Measurements from ENCODE around the gene NEK6.

NEK6 gene

DNA sequence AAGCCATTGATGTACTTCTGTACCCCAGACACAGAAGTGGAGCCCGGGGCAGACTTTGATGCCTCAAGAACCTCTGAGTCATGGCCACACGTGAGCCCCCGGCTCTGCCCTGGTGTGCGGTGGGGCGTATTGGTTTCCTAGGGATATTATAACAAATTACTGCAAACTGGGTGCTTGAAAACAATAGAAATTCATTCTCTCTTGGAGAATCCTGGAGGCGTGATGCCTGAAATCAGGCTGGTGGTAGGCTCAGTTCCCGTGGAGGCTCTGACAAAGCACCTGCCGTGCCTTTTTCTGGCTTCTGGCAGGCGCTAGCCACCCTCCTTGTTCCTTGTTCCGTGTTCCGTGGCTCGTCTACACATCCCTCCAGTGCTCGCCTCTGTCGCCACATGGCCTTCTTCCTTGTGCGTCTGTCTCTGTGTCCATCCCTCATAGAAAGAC, 24.2 kb downstream of the NEK6 start:
- DNase-seq = no peak

DNA sequence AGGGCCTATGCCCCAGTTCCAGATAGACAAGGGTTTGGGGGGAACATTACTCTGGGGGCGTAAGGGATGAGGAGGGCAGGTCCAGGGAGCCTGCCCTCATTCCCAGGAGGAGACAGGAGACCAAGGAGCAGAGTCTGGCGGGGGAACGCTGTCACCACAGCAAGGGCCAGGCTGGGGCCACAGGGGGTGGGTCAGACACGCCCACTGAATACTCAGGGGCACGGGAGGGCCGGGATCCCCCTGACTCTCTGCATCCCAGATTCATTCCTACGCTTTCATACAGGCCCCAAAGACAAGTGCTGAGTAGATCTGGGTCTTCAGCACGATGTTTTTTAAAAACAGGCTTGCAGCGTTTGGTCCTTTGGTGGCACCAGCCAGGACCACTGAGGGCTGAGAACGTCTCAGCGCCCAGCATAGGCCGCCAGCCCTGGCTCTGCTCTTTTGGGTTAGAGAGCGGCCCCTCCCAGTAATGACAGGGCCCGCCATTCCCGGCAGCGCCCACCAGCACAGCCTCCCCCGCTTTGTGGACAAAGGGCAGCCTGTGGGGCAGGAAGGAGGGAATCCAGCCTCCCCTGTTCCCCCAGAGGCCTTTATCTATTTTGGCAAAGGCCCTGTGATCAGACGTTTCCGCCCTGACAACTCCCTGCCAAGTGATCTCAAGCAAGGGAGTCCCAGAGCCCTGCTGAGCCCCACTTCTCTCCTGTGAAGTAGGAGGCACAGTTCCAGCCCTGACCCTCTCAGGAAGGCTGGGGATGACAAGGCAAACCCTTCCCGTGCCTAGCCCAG, 24.9 kb downstream of the NEK6 start:
- DNase-seq = no peak

DNA sequence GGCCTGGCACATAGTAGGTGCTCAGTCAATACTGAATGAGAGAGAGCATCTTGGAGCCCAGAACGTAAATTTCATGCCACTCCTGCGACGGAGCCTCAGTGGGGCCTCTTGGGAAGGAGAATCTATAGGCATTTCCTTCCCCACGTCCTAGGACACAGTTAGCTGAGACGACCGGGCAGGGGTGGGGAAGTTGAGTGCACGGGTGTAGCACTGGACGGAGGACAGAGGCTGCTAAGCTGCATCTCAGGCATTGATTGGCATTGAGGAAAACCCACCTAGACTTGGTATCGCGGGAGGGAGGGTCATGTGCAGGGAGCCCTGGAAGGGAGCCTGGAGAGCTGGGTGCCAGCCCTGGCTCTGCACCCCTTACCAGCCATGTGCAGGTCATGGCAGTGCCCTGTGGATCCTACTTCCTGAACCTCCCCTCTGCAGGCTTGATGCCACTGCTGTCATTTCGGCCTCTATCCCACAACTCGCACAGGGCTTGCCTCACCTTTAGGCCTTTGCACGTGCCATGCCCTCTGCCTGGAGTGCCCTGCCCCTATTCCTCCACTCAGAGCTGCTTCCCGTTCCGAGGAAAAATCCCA, 25.6 kb downstream of the NEK6 start:
- DNase-seq = no peak

DNA sequence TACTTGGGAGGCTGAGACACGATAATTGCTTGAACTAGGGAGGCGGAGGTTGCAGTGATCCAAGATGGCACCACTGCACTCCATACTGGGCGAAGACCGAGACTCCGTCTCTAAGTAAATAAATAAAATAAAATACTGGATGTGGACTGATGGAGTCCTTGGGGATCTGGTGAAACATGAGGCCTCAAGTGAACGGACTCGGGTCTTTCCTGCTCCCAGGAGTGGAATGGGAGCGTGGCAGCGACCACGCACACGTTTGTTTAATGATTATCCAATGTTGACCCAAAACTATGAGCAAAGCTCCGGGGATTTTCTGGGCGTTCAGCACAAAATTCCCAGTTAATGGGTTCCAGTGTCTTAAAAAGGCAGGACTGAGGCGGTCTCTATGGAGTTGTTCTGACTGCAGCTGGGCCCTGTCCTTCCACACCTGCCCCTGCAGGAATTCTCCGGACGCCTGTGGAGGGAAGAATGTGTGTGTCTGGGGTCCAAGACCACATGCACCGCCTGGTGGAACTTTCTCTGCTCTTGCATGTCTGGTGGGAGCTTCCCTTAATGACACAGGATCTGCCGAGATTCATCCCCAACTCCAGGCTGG, 26.6 kb downstream of the NEK6 start:
- DNase-seq = no peak

DNA sequence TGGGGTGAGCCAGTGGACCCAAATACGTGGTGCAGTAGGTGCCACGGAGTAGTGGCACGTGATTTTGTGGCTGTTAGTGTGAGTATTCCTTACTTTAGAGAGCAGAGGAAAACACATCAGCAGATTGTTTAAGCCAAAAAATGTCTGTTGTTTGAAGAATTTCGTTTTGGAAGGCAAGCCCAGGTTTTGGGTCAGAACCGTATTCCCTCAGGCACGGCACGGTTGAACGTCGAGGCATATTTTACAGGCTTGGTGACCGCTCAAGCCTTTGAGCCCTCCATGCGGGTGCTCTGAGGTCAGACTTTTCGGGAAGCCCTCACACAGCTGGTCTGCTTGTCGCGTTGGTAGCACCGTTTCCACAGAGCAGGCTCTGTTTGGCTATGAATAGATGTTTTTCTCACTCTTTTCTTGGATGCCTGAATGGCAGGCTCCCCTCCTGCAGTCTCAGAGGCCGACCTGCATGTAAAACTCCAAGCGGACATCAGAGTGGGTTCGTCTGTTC, 27.2 kb downstream of the NEK6 start:
- no peak for DNase-seq

DNA sequence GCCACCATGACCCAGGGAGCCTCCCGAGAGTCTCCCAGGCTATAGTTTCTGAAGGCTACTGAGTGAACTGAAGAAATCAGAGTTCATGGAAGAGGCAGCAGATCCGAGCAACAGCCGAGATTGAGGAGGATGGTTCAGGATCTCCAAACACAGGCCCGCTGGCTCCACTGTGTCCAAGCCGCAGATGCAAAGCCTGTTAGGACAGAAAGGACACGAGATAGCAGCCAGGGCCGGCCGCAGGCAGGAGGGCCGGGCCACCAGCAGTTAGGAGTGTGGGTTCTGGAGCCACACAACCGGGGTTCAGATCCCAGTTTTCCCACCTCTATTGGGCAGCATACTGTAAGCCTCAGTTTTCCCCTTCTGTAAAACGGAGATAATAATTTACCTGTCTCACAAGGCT, 27.7 kb downstream of the NEK6 start:
- no peak for DNase-seq

DNA sequence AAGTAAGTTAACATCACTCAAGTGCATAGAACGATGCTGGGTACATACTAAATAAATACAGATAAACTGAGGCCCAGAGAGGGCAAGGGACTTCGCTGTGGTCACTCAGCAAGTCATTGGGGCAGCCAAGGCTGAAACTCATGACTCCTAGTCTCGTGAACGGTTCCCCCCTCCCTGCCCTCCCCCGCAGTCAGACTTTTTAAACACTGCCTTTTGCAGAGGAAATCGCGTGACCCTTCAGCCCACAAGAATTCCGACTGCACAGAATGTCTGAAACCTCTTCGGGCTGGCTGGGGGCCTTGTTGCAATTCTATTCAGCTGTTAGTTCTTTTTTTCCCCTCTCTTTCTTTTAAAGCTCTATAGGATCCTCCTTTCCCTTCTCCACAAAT, 28.1 kb downstream of the NEK6 start:
- no peak for DNase-seq

DNA sequence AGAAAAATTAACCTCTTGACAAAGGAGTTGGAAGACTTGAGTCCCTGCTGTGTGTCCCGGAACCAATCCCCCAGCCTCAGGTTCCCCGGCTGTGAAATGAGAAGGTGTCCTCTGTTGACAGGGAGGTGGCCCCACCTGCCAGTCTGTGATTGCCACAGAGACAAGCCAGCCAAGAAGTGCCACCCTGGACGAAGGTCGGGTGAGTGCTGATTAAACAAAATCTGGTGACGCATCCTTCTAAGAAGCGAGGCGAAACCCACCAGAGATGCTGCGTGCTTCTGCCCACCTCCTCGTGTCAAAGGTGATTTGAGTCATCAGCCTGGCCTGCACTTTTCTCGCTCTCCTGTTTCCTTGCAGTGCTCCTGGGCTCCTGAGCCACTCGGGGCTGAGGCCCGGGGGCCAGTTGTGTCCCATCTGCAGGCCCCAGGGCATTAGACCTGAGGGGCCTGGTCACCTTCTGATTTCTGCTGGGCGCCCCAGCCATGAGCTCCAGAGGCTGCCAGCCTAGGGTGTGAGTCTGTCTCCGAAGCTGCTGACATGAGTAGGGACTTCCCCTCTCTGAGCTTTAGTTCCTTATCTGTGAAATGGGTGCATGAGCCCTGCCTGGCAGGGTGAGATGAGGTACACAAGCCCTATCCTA, 28.7 kb downstream of the NEK6 start:
- DNase-seq = no peak

DNA sequence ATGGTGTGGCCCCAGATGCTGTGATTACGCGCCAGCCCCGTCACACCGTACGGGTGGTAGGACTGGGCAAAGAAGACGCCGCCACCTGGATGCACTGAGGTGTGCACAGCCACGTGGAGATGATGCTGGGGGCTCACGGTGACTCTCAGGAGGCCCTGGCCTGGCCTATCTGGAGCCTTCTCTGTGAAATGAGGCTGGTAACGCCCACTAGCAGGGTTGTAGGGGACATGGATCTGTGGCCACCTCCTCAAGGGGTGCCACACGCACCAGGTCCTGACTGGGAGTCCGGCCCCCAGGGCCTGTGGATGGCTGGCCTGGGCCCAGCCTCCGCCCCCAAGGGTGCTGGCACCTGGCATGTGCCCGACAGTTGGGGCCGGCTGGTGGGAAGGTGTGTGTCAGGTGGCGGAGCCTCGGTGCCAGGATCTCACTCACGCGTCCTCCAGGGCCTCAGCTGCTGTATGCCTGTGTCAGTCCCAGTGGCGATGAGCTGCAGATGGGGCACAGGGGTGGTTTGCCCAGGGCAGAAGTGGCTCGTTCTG, 32.4 kb downstream of the NEK6 start:
- DNase-seq = no peak

DNA sequence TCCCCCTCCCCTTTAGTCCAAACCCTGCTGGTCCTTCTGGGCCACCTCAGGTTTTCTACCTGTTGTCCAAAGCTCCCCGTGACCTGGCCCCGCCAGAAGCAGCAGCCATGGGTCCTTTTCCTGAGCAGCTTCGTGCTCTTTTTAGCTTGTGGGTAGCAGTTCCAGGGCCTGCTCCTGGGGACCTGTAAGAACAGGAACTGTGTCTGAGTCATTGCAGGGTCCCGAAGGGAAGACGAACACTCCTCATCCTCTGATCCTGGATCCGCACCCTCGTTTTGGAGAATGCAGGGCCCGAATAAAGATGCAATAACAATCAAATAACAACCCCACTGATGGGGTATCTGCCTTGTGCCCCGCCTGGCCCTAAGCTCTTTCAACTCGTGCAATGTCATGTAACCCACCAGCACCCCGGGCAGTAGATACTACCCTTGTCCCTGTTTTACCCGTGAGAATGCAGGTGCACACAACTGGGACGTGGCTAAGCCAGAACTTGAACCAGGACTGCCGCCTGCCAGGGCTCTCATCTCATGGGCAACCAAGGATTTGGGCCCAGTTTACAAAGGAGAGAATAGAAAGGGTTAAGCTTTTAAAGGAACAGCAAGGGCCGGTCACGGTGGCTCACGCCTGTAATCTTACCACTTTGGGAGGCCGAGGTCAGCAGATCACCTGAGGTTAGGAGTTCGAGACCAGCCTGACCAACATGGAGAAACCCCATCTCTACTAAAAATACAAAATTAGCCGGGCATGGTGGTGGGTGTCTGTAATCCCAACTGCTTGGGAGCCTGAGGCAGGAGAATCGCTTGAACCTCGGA, 33.2 kb downstream of the NEK6 start:
- no peak for DNase-seq

DNA sequence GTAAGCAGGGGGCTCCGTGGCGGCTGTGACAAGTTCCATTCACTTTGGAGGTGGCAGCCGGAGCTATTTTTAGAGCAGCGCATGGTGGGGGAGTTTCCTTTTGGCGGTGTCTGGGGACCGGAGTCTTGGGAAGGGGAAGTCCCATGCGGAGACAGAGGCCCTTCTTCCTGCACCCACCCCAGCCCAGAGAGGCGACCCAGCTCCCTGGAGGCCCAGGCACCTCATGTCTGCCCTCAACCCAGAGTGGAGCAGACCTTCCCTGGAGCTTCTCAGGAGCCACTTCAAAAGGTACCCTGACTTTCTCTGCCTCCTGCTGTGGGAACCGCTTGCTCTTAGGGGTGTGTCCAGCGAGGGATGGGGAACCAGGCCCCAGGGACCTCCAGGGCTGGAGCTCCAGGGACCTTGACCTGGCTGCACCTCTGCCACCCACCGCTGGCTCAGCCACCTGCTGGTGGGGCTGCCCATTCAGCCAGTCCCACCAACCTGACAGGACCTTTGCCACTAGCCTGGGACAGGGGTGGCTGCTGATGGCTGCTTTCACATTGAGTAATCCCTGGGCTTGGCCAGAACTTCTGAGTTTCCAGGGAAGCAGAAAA, 34.1 kb downstream of the NEK6 start:
- no peak for DNase-seq

DNA sequence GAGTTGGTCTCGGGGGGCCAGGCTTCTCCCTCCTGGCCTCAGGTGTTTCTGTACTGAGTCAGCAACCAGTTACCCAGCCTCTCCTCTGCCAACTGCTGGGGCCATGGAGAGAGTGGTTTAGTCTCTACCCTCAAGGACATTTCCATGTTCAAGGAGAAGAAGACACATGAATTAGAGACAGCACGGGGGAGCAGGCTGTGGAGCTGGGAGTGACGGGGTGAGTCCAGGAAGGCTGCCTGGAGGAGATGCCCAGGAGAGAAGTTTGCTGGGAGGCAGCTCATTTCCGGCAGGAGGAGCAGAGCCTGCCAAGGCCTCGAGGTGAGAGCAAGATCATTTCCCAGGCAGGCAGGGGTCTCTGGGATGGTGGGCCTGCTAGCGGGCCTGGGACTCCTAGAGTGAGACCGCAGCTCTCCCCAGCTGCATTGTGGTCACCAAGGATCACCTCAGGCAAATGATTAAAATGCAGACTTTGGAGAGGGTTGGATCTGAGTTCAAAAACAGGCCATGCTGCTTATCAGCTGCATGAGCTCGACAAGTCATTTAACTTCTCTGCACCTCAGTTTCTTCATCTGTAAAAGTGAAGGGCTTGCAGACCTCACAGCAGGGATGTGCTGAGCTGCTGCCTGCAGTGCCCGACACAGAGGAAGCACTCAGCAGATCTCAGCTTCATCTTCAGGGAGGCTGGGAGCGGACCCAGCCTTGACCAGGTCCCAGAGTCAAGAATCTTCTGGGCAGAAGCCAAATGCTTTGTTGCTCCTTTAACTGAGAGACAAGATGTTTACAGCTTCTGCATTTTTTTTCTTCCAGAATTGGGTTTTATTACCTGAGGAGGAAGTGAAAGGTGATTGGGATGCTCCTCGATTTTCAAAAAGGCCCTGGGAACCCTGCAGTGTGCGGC, 35.2 kb downstream of the NEK6 start:
- no peak for DNase-seq

DNA sequence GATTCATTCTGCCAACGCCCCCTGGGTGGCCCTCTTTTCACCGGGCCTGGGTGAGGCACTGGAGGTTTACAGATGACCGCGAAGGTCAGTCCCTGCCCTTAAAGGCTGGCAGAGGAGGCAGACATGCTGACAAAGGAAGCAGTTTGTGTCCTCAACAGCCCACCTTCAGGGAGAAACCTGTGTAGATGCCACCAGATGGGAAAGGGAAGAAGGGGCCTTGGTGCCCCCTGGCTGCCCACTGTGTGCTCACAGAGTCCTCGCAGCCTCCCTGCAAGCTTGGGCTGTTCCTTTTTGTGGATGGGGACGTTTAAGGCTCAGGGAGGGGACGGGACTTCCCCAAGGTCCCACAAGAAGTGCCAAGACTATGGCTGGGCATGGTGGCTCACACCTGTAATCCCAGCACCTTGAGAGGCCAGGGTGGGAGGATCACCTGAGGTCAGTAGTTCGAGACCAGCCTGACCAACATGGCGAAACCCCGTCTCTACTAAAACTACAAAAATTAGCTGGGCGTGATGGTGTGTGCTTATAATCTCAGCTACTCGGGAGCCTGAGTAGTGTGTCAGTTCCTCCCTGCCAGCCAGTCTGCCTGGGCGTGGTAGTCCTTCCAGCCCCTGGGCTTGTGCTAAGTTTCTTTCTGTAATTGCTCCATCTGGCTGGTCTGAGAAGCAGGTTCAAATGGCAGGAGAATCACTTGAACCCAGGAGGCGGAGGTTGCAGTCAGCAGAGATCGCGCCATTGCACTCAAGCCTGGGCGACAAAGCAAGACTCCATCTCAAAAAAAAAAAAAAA, 36.2 kb downstream of the NEK6 start:
- DNase-seq = no peak

DNA sequence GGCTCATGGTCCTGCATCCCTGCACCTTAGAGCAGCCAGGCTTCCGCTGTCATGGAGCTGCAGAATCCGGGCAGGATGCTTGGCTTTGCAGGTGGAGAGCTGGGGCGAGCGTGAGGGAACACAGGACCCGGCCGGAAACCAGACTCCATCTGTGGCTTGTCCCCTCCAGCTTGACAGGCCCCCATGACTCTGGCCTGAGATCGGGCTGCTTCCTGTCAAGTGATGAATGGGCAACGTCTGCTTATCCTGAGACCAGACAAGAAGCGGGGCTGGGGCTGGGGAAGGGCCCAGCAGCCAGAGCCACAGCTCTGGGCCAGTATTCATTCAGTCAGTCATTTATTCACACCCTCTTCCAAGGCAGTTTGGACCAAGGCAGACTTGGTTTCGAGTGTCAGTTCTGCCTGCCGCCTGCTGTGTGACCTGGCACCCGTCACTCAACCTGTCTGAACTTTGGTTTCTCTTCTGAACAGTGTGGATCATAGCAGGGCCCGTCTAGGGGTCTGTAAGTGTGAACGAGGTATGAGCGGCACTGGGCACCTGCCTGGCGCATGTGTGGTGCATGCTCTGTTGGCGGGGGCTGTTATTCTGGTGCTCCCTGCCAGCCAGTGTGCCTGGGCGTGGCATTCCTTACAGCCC, 37.5 kb downstream of the NEK6 start:
- DNase-seq = no peak

DNA sequence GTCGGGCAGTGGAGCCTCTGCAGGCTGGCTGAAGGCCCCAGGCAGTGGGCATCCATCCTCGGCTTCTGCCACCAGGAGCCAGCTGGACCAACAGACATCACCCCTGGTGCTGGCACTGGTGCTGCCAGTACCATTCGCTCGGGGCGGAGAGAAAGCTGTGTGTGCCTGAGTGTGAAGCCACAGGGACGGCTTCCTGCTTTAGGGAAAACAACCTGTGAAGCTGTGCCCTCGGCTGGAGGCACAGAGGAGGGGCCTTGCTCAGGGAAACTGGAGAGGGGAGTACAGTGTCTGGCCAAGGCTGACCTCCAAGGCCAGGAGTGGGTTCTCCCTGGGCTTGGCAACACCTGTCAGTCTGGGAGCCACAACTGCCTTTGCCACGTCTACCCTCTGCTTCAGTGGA, 38.3 kb downstream of the NEK6 start:
- DNase-seq = no peak

DNA sequence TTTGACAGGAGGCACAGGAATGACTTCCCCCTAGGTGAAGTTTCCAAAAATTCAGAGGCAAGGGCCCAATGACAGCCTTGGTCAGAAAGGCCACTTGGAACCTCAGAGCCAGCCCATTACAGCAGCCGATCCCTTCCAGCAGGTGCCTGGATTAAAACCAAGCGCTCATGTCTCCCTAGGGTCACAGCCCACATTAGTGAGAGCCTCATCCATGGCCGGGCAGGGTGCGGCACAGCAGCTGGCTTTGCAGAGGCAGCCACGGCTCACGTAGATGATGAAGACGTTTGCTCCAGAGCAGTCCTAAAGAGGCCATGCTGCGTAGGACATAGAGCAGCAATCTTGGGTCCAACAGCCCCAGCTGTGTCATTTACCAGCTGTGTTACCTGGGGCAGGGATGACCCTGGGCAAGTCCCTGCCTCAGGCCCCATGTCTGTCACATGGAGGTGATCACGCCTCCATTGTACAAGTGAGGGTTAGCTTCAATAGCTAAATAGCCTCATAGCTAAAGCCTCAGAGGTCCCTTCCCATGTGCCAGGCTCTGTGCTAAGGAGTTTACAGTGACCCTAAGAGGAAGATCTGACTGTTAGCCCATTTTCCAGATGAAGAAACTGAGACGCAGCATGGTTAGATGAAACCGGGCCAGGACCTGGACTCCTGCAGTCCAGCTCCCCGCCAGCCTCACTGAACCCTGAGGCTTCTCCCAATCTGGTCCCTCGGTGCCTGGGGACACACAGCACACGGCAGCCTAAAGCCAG, 39.2 kb downstream of the NEK6 start:
- DNase-seq = no peak

DNA sequence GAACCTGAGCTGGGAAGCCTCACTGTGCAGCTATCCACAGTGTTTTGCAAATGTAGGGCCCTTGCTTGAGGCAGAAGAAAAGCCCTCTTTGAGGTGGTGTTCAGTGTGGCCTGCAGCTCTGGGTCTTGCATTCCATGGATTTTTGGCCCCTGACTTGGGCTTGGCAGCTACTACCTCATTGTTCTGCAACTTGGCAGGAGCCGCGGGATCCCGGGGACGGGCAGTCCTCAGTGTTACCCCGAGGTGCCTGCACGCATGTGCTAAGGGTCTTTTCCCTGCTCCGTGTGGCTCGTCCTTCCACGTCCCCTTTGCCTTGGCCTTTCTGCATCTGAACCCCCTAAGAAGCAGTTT, 39.8 kb downstream of the NEK6 start:
- no peak for DNase-seq

DNA sequence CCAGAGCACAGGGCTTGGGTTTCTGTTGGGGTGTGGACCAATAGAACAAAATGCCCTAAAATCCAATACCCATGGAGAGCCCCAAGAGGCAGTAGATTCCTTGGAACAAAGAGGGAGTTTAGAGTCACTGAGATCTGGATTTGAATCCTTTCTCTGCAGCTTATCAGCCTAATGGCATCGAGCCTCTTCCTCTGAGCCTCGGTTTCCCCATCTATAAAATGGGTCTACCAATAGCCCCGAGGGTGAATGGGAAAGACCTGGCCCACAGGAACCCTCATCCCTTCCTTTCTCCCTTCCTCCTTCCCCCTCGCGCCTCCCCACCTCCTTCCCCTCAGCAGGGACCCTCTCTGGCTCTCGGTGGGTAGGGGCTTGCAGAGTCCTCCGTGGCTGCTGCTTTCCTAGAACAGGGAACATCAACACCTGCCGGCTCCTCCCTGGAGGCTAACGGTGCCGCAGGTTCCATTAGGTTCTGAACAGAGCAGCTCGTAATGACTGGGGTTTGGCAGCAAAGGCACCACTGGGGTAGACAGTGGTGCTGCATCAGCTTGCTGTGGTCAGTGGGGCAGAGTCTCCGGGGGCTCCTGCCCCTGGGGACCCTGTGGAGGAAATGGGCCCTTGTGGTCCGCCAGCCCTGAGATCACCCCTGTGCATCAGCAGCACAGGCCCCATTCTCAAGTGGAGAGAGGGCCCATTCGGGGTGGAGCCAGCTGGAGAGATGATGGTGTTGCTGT, 40.3 kb downstream of the NEK6 start:
- no peak for DNase-seq

Data from NCI-H2227 treated with DMSO at 0.1 percent for 48 hours (cell line).